ENCODE data around the gene RNASE1. TPM values are rescaled to one million over a fixed set of nuclear protein-coding genes. Genes with fewer than 3 reads are reported as not detected.

RNASE1 gene
- total RNA-seq, 1 donor from 2014 or later: 4.5 TPM

DNA sequence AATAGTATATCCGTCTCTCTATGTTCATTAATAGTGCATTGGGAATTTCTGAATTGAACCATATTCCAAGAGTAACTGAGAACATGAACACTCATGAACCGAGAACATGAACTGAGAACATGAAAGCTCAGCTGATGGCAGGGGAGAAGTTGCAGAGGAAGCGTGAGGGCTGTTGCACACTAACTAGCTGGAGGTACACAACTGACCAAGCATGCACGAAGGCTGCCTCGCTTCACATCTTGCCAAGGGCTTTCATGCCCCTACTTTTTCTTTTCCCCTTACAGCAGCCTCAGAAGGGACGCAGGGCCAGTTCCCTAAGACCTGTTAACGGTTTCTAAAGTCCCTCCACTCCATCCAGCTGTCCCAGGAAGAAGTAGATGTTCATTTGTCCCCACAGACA is 4.3 kb downstream of the RNASE1 start:
- peaks cover 43% of the 10 kb centered on the region for H3K4me1 Mint-ChIP-seq (ENCODE audit: low read depth)
- H3K9me3 Mint-ChIP-seq (ENCODE audit: low read depth): no peaks in the 10 kb centered on the region
- H3K4me3 Mint-ChIP-seq (ENCODE audit: low read depth): no peak overlapping the region
- TF ChIP-seq, protein P1, sequence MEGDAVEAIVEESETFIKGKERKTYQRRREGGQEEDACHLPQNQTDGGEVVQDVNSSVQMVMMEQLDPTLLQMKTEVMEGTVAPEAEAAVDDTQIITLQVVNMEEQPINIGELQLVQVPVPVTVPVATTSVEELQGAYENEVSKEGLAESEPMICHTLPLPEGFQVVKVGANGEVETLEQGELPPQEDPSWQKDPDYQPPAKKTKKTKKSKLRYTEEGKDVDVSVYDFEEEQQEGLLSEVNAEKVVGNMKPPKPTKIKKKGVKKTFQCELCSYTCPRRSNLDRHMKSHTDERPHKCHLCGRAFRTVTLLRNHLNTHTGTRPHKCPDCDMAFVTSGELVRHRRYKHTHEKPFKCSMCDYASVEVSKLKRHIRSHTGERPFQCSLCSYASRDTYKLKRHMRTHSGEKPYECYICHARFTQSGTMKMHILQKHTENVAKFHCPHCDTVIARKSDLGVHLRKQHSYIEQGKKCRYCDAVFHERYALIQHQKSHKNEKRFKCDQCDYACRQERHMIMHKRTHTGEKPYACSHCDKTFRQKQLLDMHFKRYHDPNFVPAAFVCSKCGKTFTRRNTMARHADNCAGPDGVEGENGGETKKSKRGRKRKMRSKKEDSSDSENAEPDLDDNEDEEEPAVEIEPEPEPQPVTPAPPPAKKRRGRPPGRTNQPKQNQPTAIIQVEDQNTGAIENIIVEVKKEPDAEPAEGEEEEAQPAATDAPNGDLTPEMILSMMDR (IDR thresholded peaks at IDR 0.05; ENCODE audit: unreplicated experiment): no peak
- H3K36me3 Mint-ChIP-seq (ENCODE audit: insufficient read depth): no peaks in the 10 kb centered on the region
- no peak for DNase-seq (ENCODE audit: low spot score, unreplicated experiment)
- peak overlapping the region; percentile 65 for H3K27ac Mint-ChIP-seq
- H3K27me3 Mint-ChIP-seq: peaks cover 9% of the 10 kb centered on the region

DNA sequence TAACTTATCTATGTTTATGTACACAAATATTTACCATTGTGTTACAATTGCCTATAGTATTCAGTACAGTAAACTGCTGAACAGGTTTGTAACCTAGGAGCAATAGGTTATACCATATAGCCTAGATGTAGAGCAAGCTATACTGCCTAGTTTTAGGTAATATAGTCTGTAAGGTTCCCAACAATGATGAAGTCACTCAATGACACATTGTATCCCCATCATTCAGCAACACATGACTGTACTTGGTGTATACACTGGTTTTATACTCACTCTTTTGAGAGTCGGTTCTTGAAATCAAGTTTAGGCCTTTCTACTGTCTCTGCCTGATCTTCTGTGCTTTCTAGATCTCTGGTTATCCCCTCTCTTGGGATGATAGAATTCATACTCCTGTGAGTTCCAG is 5.5 kb downstream of the RNASE1 start:
- Mint-ChIP-seq H3K4me1 (ENCODE audit: low read depth) (peaks cover 37% of the 10 kb centered on the region), H3K27me3 (peaks cover 1% of the 10 kb centered on the region), H3K36me3 (ENCODE audit: insufficient read depth) (no peaks in the 10 kb centered on the region), H3K27ac (no peak overlapping the region), H3K9me3 (ENCODE audit: low read depth) (no peaks in the 10 kb centered on the region), H3K4me3 (ENCODE audit: low read depth) (no peak overlapping the region)
- TF ChIP-seq, protein P1 (IDR thresholded peaks at IDR 0.05; ENCODE audit: unreplicated experiment): no peak
- DNase-seq (ENCODE audit: low spot score, unreplicated experiment): no peak

DNA sequence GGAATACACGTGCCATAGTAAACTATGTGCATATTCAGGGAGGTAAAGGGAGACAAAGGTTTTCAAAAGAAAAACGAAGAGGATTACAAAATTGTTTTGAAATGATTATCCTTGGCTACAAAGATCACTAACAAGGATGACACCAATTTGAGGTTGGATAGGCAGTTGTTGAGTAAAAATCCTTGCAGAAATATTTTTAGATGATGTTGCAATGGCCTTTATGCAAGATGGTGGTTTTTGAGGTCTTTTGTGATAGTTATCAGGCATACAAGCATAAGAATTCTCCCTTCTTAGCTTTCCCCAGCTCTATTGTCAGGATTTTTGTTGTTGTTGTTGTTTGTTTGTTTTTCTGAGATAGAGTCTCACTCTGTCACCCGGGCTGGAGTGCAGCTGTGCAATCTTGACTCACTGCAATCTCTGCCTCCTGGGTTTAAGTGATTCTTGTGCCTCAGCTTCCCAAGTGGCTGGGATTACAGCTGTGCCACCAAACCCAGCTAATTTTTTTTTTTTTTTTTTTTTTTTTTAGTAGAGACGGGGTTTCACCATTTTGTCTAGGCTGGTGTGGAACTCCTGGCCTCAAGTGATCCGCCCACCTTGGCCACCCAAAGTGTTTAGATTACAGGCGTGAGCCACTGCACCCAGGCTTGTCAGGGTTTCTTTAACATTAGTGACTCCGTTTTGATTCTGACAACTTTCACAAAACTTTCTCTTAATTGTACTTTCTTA is 7.8 kb downstream of the RNASE1 start:
- Mint-ChIP-seq H3K27me3 (no peaks in the 10 kb centered on the region), H3K4me3 (ENCODE audit: low read depth) (no peak overlapping the region), H3K4me1 (ENCODE audit: low read depth) (peaks cover 38% of the 10 kb centered on the region), H3K27ac (no peak overlapping the region), H3K9me3 (ENCODE audit: low read depth) (no peaks in the 10 kb centered on the region), H3K36me3 (ENCODE audit: insufficient read depth) (no peaks in the 10 kb centered on the region)
- TF ChIP-seq, protein P1 (IDR thresholded peaks at IDR 0.05; ENCODE audit: unreplicated experiment): no peak
- no peak for DNase-seq (ENCODE audit: low spot score, unreplicated experiment)

DNA sequence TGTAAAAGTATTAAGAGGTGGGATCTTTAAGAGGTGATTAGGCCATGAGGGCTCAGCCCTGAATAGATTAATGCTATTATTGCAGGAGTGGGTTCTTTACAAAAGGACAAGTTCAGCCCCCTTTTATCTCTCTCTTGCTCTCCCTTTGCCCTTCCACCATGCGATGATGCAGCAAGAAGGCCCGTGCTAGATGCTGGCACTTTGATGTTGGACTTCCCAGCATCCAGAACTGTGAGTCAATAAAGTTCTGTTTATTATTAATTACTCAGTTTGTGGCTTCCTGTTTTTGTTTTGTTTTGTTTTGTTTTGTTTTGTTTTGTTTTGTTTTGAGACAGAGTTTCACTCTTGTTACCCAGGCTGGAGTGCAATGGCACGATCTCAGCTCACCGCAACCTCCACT is 10.1 kb downstream of the RNASE1 start:
- no peaks in the 10 kb centered on the region for H3K27me3 Mint-ChIP-seq
- no peak for DNase-seq (ENCODE audit: low spot score, unreplicated experiment)
- no peak overlapping the region for H3K27ac Mint-ChIP-seq
- no peak overlapping the region for H3K4me3 Mint-ChIP-seq (ENCODE audit: low read depth)
- no peaks in the 10 kb centered on the region for H3K9me3 Mint-ChIP-seq (ENCODE audit: low read depth)
- H3K36me3 Mint-ChIP-seq (ENCODE audit: insufficient read depth): no peaks in the 10 kb centered on the region
- TF ChIP-seq, protein P1 (IDR thresholded peaks at IDR 0.05; ENCODE audit: unreplicated experiment): no peak
- peaks cover 30% of the 10 kb centered on the region for H3K4me1 Mint-ChIP-seq (ENCODE audit: low read depth)

DNA sequence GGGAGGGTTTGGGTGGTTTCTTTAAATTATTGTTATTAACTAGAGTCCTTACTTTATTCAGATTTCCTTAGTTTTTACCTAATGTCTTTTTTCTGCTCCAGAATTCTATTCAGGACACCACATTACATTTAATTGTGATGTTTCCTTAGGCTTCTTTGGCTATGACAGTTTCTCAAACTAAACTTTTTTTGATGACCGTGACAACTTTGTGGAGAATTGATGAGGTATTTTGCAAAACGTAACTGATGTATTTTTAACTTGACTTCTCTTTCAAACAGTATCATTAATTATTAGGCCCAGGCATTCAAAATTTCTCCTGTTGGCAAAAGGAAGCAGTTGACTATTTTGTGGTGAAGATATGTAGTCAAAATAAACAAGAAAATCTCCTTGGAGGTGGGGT is 11.0 kb downstream of the RNASE1 start:
- Mint-ChIP-seq H3K27ac (peak overlapping the region; percentile 12), H3K4me3 (ENCODE audit: low read depth) (no peak overlapping the region), H3K36me3 (ENCODE audit: insufficient read depth) (no peaks in the 10 kb centered on the region), H3K27me3 (no peaks in the 10 kb centered on the region), H3K4me1 (ENCODE audit: low read depth) (peaks cover 30% of the 10 kb centered on the region), H3K9me3 (ENCODE audit: low read depth) (no peaks in the 10 kb centered on the region)
- DNase-seq (ENCODE audit: low spot score, unreplicated experiment): no peak
- TF ChIP-seq, protein P1 (IDR thresholded peaks at IDR 0.05; ENCODE audit: unreplicated experiment): no peak
